Activated CD4-positive, alpha-beta T cell treated with anti-CD3 and anti-CD28 coated beads, Interleukin-2, amount 50 U/mL, for 48 hours (primary cell): ENCODE measurements around the gene PATJ.
A peak's percentile ranks its signal among the peaks of the same experiment; 100 is the strongest.
"Not testable (repeated sequence)": the region's sequence is repeated elsewhere in the genome, so short reads cannot be mapped to it uniquely, and the experiment has no call there.

Source experiments
- DNase-seq, 2 experiments: peaks; one replicate each; pipeline ENCODE4 v3.0.0-alpha.2; 2020

PATJ gene

DNA sequence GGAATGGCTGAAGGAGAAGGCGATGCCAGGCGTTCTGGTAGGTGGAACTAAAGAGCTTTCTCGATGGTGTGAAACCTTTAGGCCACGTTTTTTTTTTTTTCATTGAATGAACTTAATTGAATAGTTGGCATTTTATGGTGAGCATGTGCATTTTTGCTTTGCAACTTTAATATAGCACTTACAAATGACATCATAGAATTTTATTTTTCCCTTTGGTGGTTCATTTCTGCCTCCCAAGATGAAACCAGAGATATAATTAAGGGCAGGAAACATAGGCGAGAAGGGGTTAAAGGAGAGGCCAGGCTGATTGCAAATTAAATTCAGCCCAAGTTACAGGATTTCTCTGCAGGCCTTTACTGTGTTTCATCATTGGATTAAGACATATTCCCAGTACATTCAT is 366.8 kb downstream of the PATJ start:
- no peak for DNase-seq

DNA sequence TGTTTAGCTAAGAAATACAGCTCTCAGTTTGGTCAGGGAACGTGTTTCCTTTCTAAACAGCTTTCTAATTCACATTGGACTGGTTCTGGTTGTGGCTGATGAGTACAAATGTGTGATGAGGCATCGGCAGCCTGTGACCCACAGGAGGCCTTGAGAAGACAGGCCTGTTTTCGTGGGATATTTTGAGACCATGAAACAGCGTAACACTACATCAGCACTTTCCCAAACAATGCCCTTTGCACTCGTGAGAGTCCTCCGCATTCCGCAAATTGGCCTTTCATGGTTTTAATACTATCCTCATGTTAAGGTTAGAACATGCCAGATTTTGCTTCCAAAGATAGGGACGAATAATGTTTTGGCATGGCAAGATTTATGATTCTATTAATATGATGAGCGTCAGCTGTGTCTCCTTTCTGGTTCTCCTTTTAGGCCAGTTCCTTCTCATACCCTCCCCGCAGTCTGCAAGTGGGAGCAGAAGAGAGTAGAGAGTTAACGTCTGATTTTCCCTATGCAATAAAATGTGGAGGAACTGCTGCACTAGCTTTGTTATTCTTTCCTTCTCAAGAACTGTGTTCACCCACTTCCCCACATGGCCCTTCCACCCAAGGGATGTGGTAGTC is 368.0 kb downstream of the PATJ start:
- DNase-seq = no peak

DNA sequence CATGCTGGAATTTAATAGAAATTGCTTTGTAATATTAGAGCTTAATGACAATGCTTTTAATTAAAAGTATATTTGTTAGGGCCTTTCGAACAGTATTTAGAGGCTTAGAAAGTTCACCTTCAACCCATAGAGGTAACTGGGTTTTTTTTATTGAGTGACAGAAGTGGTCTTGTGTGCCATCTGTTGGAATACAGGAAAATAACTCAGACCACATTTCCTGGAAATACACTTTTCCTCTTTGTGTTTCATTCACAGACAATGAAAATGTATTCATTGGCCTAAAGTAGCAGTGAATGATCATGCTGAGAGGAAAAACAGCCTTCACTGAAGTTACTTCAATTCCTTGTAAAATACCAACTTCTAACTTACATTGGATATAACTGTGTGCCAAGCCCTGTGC is 368.8 kb downstream of the PATJ start:
- DNase-seq = no peak

DNA sequence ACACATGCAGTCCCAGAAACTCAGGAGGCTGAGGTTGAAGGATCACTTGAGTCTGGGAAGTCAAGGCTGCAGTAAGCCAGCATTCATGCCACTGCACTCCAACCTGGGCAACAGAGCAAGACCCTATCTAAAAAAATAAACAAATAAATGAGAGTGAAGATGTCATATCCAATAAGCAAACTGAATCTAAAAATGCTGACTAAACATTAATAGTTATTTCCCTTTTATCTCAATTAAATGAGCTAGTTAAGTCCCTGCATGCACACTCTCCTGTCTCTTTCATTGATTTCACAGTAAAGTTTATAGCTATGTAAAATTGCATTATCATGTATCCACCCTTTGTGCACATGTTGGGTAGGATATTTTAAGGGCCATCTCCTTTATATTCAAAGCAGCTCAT is 371.2 kb downstream of the PATJ start:
- DNase-seq = no peak

DNA sequence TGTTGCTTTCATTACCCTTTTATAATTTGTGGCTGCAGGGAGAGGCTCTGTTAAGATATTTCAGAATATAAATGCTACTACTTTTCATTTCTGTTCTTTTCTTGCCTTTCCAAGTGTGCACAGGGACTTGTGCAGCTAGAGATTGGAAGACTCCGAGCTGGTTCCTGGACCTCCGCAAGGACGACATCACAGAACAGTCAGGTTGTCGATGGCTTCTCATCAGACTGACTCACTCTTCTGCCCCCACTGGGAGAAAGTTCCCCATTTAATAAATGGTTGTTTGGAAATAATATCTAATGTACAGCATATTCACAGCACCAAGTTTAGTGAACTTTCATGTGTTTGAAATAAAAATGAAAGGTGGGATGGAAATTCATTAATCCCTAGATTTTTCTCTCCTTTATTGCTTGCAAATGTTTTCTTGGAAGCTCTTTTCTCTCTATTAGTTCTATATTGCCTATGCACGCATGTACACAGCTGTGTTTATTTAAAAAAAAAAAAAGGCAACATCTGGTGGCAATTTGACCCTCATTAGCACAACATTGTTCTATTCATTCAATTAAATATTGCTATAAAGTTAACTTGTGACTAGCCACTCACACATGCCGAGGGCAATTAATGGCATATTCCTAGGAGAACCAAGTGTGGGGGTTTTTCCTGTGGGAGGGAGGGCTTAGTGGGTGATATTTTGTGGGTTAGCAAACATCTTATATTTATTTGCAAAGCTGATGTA is 374.9 kb downstream of the PATJ start:
- no peak for DNase-seq

DNA sequence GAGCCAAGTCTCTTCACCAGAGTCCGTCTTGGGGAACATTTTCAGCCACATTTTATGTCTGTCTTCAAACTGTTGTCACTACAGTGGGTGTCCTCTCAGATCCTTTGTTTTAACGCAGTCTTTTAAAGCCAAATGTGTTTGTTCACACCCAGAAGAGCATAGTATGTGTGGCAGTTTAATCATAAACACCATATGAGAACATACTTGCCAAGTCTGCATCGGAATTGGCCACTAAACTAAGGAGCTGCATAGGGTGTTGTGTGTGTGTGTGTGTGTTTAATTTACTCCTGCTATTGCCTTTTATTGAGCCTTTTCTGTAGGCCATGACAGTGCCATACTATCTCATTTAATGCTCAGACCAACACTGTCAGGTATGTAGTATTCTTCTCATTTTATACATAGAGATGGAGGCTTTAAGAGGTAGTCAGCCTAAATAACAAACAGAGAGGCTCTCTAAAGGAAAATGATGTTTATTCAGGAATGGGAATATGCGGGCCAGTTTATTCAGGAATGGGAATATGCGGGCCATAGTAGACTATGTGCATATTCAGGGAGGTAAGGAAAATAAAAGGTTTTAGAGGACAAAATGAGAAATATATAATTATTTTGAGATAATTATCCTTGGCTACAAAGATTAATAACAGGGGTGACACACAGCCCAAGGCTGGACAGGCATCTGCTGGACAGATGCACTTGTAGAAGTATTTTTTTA is 384.5 kb downstream of the PATJ start:
- DNase-seq = no peak

DNA sequence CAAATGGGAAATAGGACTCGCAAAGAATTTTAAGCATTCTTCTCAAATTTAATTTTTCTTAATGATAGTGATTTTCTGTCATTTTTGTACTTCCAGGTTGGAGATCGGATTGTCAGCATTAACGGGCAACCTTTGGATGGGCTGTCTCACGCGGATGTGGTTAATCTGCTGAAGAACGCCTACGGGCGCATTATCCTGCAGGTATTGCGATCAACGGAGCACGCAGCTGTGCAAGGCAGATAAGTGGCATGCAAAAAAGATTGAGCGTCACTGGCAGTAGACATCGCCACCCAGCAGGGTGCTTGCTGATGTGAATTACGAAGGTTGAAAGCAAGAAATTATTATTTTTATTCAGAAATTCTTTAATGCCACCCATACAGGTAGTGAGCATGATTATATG is 386.5 kb downstream of the PATJ start:
- no peak for DNase-seq

DNA sequence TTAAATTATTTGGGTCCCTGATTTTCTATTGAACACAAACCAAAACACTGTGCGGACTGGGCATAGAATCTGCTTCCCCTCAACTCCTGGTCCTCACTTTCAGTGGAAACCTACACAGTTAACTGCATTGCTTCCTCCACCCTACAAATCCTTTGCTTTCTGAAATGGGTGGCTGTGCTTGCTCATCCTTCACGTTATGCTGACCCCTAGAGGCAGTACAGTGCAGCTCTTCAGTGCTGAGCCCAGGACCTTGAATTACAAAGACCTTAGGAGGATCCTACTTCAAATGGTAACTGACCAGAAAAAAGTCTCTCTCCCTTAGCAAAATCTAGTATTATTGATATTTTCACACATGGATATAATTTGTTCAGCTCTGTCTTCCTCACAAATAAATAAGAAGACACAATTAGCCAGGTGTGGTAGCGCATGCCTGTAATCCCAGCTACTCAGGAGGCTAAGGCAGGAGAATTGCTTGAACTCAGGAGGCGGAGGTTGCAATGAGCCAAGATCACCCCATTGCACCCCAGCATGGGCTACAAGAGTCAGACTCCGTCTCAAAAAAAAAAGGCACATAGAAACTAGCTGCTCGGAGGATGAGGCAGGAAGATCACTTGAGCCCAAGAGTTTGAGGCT is 388.9 kb downstream of the PATJ start:
- DNase-seq = peak; percentile 15 to 32

DNA sequence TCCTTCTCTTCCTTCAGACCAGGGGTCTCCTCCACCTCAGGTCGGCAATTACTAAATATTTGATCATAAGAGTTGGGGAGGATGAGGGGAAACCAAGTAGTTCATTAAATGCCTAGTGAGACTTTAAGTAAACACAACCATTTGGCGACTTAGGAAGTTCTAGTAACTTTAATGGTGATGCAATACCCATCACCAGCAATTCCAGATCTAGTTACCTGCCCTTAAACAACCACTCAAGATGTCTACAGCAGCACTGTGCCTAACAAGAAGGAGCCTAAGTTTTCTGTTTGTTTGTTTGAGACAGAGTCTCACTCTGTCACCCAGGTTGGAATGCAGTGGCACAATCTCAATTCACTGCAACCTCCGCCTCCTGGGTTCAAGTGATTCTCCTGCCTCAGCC is 395.7 kb downstream of the PATJ start:
- DNase-seq = no peak

DNA sequence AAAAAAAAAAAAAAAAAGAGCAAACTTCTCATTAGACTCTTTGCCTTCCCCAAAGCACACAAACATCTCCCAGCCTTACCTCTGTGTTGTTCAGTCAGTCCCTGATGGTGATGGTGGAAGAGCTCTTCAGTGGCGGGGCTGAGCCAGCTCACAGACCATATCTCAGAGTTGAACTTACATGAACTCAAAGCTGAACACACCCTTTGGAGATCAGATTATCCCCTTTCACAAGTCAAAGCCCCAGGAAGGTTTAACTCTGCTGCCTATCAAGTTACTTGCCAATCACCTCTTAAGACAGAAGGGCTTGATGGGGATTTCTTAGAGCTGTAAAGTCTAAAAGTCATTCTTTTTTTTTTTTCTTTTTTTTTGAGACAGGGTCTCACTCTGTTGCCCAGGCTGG is 397.1 kb downstream of the PATJ start:
- no peak for DNase-seq

DNA sequence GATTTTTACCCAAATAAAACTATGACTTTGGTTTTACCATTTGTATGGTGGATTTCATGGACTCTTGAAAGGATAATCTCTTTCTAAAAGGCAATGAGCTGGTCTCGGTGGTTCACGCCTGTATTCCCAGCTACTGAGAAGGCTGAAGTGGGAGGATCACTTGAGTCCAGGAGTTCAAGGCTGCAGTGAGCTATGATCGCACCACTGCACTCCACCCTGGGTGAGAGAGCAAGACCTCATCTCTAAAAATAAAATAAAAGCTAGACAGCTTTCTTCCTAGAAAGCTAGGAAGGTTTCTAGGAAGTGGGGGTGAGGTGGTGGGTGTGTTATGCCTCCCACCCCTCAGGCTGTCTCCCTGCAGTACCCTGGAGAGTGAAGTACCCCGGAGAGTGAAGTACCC is 398.4 kb downstream of the PATJ start:
- no peak for DNase-seq

DNA sequence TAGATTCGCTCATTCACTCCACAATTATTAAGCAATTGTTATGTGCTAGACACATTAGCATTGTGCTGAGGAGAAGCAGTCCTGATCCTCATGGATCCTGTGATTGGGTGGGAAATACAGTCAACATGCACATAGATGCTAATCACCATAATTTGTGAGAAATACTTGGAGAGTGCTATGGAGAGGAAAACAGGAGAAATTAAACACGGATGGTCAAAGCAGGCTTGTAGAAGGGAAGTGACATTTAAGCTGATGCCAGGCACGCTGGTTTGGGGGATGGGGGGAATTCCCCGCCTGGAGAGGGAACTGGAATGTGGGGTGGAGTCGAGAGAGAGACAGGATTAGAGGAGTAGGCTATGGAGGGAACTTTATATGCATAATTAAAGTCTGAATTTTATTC is 400.2 kb downstream of the PATJ start:
- DNase-seq = no peak

DNA sequence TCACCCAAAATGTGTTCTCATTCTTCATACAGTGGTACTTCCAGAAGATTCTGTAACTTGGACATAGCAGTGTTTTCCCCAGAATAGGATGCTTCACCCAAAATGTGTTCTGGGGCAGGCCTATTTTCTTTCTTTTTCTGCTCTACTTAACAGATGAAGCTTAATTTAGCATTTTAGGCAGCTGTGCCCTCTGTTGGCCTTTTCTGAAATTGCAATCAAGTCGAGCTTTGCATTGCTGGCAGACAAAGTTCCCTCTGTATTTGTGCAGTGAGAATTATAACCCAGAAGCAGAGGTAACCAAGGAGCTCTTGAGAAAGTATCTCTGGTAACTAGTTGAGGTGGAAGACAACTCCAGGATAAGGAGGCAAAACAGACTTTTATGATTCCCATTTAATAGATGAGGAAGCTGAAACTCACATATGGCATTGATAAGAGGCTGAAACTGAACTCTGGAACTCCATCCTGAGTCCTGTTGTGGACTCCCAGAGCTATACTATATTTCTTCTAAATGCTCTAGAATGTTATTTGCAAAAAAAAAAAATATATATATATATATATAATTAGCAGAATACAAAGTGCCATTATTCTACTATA is 402.1 kb downstream of the PATJ start:
- peak; percentile 30 to 48 for DNase-seq

DNA sequence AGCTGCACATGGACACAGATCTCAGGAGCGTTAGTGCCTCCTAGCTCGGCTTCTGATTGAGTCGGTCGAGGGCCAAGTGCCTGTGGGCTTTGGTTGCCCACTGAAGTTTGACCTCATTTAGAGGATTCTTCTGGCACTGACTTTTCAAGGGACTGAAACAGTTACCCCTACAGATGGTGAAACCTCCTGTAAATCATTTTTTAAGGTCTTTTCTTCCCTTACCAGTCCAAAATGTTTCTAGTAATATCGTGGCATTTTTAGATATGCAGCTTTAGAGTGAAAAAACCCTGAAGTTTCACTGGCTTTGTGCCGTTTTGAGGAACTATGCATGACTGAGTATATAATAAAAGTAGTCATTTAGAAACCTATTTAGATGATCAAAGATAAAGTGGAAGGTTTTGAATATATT is 417.7 kb downstream of the PATJ start:
- DNase-seq = no peak

DNA sequence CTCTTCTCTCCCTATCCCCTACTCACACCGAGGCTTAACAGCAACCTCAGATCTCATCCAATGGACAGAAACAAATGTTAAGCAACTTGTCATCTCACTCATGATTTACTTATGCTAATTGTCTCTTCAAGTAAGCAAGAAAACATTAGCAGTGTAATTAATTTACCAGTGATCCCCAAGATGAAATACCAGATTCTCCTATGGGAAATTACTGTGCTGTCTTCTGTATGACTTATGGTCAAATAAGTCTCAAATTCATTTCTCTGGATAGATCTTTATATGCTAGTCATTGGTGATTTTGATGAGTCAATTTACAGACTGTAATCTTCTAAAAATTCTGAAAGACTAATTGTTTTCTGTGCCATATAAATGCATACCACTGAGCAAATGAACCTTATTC is 419.4 kb downstream of the PATJ start:
- DNase-seq = no peak

DNA sequence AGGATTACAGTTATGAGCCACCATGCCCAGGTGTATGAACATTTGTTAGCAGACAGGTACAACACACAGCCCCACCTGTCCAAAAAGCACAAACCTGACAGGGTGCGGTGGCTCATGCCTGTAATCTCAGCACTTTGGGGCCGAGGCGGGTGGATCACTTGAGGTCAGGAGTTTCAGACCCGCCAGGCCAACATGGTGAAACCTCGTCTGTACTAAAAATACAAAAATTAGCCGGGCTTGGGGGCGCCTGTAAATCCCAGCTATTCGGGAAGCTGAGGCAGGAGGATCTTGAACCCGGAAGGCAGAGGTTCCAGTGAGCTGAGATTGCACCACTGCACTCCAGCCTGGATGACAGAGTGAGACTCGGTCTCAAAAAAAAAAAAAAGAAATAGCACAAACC is 428.1 kb downstream of the PATJ start:
- DNase-seq = not testable (repeated sequence)

DNA sequence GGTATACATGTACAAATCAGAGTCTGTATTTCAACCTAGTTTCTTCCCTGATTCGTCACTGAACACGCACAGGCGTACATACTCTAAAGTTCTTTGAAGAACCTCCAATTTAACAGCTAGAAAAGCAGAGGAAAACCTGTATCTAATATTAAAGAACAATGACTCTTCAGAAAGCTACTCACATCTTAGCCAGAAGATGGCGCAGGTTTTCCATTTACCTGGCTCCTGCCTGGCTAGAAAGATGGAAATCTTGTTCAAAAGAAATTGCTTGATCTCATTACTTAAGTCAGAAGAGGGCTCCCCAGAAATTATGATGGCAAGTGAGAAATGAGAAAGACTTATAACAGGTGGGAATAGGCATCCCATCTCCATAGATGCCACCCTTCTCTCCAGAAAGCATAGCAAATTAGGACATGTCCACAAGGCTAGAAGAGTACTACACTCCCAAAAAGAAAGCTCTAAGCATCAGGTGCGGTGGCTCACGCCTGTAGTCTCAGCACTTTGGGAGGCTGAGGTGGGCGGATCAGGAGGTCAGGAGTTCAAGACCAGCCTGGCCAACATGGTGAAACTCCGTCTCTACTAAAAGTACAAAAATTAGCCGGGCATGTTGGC is 433.4 kb downstream of the PATJ start:
- DNase-seq = peak; percentile 11 to 21

DNA sequence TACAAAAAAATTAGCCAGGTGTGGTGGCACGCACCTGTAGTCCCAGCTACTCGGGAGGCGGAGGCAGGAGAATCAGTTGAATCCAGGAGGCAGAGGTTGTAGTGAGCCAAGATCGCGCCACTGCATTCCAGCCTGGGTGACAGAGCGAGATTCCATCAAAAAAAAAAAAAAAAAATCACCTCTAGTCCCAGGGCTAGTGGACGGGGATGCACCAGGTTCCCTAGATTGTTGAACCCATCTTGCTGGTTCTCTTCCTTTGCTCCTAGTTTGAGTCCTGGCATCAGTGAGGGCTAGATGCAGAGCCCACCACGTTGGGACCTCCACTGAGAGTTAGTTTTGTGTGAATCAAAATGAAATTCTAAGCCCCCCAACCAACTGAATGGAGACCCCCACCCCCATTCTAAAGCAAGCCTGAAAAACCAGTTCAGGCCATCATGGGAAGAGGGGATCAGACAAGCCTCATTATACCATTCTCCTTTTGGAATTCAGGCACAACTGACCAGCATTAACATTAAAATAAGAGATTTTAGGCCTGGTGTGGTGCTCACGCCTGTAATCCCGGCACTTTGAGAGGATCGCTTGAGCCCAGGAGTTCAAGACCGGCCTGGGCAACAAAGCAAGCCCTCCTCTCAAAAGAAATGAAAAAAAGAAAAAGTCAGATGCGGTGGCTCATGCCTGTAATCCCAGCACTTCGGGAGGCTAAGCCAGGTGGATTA is 434.5 kb downstream of the PATJ start:
- DNase-seq = no peak

DNA sequence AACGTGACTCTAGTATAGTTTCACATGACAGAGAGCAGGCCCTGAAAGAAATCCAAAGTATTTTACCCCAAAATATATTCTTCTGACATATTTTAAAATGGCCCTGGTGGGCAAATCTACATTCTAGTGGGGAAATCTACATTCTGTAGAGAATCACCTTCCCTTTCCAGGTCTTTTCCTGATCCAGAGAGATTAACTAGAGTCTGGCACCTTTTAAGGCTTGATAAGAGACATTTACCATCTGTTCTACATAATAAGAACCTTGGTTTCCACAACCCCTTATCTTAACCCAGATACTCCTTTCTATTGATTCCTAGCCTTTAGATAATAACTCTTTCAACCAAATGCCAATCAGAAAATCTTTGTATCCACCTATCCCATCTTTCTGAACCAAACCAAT is 435.3 kb downstream of the PATJ start:
- DNase-seq = no peak

DNA sequence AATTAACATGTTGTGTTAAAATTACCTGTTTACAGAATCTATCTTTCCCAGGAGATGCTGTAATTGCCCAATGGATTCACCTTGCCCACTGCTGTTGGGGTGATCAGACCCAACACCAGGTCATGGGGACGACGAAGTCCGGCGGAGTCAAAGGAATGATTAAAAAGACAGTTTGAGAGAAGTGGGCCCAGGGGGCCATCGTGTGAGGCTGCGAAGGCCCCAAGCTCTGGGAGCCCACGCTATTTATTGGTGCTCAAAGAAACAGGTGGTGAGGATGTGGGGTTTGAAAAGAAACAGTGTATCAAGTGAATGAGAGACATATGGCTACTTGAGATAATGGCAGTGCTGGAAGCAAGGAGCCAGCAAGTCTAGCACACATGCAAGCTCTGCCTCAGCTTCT is 436.1 kb downstream of the PATJ start:
- DNase-seq = no peak

DNA sequence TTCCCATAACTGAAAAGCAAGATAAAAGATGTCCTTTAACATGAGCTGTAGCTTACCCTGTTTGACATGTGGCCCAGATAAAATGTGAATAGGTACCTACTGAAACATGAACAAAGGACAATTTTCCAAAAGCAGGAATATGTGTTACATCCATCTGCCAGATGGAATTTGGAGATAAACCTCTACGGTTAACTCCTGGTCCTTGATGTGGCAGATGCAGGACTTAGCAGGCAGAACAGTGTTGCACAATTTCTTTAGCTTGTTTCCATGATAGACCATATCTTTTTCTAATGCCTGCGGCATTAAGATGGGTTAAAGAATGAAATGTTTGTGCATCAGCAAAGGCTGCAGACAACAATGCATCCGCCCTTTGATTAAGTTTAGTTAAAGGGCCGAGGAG is 437.8 kb downstream of the PATJ start:
- not testable (repeated sequence) for DNase-seq

DNA sequence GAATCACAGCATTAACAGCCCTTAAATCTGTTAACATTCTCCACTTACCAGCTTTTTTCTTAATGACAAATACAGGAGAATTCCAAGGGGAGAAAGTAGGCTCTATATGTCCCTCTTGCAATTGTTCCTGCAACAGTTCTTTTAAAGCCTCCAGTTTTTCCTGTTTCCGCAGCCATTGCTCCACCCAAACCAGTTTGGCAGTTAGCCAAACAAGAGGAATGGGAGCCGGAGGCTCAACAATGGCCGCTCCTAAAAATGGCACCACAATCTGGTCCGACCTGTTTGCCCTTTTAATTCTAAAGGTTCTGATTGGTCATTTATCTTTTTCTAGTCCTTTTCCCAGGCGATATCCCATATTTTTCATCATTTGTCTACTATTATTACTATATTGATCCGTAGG is 438.4 kb downstream of the PATJ start:
- DNase-seq = no peak
